SU-DHL-6 (cell line): ENCODE measurements around the gene SNRNP200.

Source experiments
- H2AFZ ChIP-seq: fragments of 200-600 bp; sonication (generic); 2 replicates; pipeline ENCODE4 v1.6.1; 2014; ENCODE audit warnings: low read depth, mild to moderate bottlenecking, moderate library complexity, mixed read lengths, antibody characterized with exemption, low read length; ENCODE audit not compliant: severe bottlenecking
- H3F3A ChIP-seq: fragments of 200-600 bp; shearing (Covaris generic); 2 replicates; pipeline ENCODE4 v1.6.0; 2016; ENCODE audit warnings: antibody characterized with exemption, mild to moderate bottlenecking; ENCODE audit not compliant: insufficient read depth
- H3K27ac ChIP-seq: fragments of 200-600 bp; sonication (generic); 2 replicates; pipeline ENCODE4 v1.5.1; 2016; ENCODE audit warnings: low read depth, mild to moderate bottlenecking, low read length, moderate library complexity, mixed read lengths
- H3K27me3 ChIP-seq: fragments of 200-600 bp; sonication (generic), shearing (Covaris generic); 2 replicates; pipeline ENCODE4 v1.6.0; 2014; ENCODE audit warnings: mild to moderate bottlenecking, low read length
- H3K36me3 ChIP-seq: fragments of 200-600 bp; sonication (generic); 2 replicates; pipeline ENCODE4 v1.6.1; 2014; ENCODE audit warnings: mild to moderate bottlenecking, low read length, mixed read lengths
- H3K4me2 ChIP-seq: fragments of 300-600, 200-600 bp; shearing (Covaris generic), sonication (generic); 2 replicates; pipeline ENCODE4 v1.6.0; 2014; ENCODE audit warnings: low read length, low read depth, mild to moderate bottlenecking; ENCODE audit not compliant: poor library complexity, severe bottlenecking
- H3K4me3 ChIP-seq: fragments of 200-600 bp; sonication (generic); 2 replicates; pipeline ENCODE4 v1.5.1; 2014; ENCODE audit warnings: antibody characterized with exemption, low read length, mild to moderate bottlenecking, mixed read lengths; ENCODE audit not compliant: insufficient read depth, poor library complexity, severe bottlenecking
- H3K79me2 ChIP-seq: fragments of 200-600 bp; sonication (generic); 2 replicates; pipeline ENCODE4 v1.6.1; 2014; ENCODE audit warnings: mild to moderate bottlenecking, low read length, moderate library complexity; ENCODE audit not compliant: insufficient read depth
- H3K9ac ChIP-seq: fragments of 200-600 bp; sonication (generic); 2 replicates; pipeline ENCODE4 v1.7.0; 2014; ENCODE audit warnings: mild to moderate bottlenecking, low read length
- H3K9me2 ChIP-seq: fragments of 200-600 bp; sonication (generic); replicated peaks from 2 replicates; pipeline ENCODE4 v1.6.1; 2014; ENCODE audit warnings: low read length; ENCODE audit not compliant: insufficient read depth
- H3K9me3 ChIP-seq: fragments of 200-600 bp; sonication (generic); 2 replicates; pipeline ENCODE4 v1.6.1; 2014; ENCODE audit warnings: low read length, mixed read lengths; ENCODE audit not compliant: insufficient read depth
- H4K20me1 ChIP-seq: fragments of 200-600 bp; sonication (generic); 2 replicates; pipeline ENCODE4 v1.6.1; 2014; ENCODE audit warnings: low read depth, mild to moderate bottlenecking, antibody characterized with exemption, low read length, moderate library complexity, mixed read lengths
- CTCF ChIP-seq: fragments of 200-600 bp; sonication (generic); IDR thresholded peaks from one replicate; pipeline ENCODE4 v1.5.1; 2017; ENCODE audit warnings: antibody characterized with exemption, mild to moderate bottlenecking, low read length, moderate library complexity; ENCODE audit not compliant: insufficient read depth, poor library complexity, severe bottlenecking
- EZH2phosphoT487 ChIP-seq: fragments of 200-600 bp; sonication (generic), shearing (Covaris generic); conservative IDR thresholded peaks from 2 replicates; pipeline ENCODE4 v1.6.1; 2018; ENCODE audit warnings: mild to moderate bottlenecking, antibody characterized with exemption, low read length, moderate library complexity, mixed read lengths

The SNRNP200 gene

GRCh38 chr2:96345438-96345837 is 40.1 kb upstream of the SNRNP200 start:
- Histone ChIP-seq H3K36me3 (peaks cover 48% of the 10 kb centered on the region), H3K4me3 (no peak overlapping the region), H3K9me2 (no peaks in the 10 kb centered on the region), H3K27ac (no peak overlapping the region), H3K9ac (no peak overlapping the region), H3K79me2 (peaks cover 42% of the 10 kb centered on the region), H3F3A (no peaks in the 10 kb centered on the region), H4K20me1 (0 out of 2 replicates have a peak, but pooled peaks cover 3% of the 10 kb centered on the region), H3K27me3 (no peaks in the 10 kb centered on the region), H2AFZ (no peak overlapping the region), H3K9me3 (no peaks in the 10 kb centered on the region), H3K4me2 (no peak overlapping the region)
- TF ChIP-seq EZH2phosphoT487 (no peak), CTCF (no peak)

- no peak for TF ChIP-seq CTCF
- TF ChIP-seq EZH2phosphoT487: no peak
- Histone ChIP-seq H3K4me2 (no peak overlapping the region), H3K27me3 (no peaks in the 10 kb centered on the region)
These were observed 38.7 kb upstream of the SNRNP200 start for GRCh38 chr2:96344011-96344410.

GRCh38 chr2:96342085-96342484 is 36.7 kb upstream of the SNRNP200 start:
- Histone ChIP-seq H3F3A (no peaks in the 10 kb centered on the region), H4K20me1 (0 out of 2 replicates have a peak, but pooled peaks cover 3% of the 10 kb centered on the region), H2AFZ (no peak overlapping the region), H3K9me2 (no peaks in the 10 kb centered on the region), H3K9ac (no peak overlapping the region), H3K4me2 (no peak overlapping the region), H3K79me2 (peaks cover 76% of the 10 kb centered on the region), H3K9me3 (no peaks in the 10 kb centered on the region), H3K4me3 (no peak overlapping the region), H3K27me3 (no peaks in the 10 kb centered on the region), H3K27ac (no peak overlapping the region), H3K36me3 (peaks cover 37% of the 10 kb centered on the region)
- no peak for TF ChIP-seq CTCF
- no peak for TF ChIP-seq EZH2phosphoT487

More at GRCh38 chr2:96344011-96344410, 38.7 kb upstream of the SNRNP200 start:
- no peak overlapping the region for H3K9ac ChIP-seq
- peaks cover 40% of the 10 kb centered on the region for H3K36me3 ChIP-seq
- H3K9me2 ChIP-seq: no peaks in the 10 kb centered on the region
- no peaks in the 10 kb centered on the region for H3F3A ChIP-seq
- no peak overlapping the region for H3K27ac ChIP-seq
- H3K9me3 ChIP-seq: no peaks in the 10 kb centered on the region
- no peak overlapping the region for H3K4me3 ChIP-seq
- no peak overlapping the region for H2AFZ ChIP-seq
- 0 out of 2 replicates have a peak, but pooled peaks cover 3% of the 10 kb centered on the region for H4K20me1 ChIP-seq
- peaks cover 56% of the 10 kb centered on the region for H3K79me2 ChIP-seq
